Transverse colon (tissue), 4 donors: ENCODE measurements around the gene SLC15A4. TPM values are rescaled to one million over a fixed set of nuclear protein-coding genes. Genes with fewer than 3 reads are reported as not detected.
A peak's percentile ranks its signal among the peaks of the same experiment; 100 is the strongest.

Experiments used
- DNase-seq: peaks from one replicate; pipeline ENCODE4 v3.0.0-alpha.2; 2019
- H3K27ac ChIP-seq, 4 donors: fragments of 200-600 bp; sonication (generic); 2 replicates each; pipeline ENCODE4 v1.5.1; 2016 to 2018; ENCODE audit warnings: inconsistent platforms in 4 of 4
- H3K27me3 ChIP-seq: fragments of 200-600 bp; sonication (generic); 2 replicates; pipeline ENCODE4 v1.5.1; 2017; ENCODE audit warnings: inconsistent platforms
- H3K36me3 ChIP-seq, 4 donors: fragments of 200-600 bp; sonication (generic); 2 replicates each; pipeline ENCODE4 v1.5.1; 2017 to 2019; ENCODE audit warnings: inconsistent platforms in 4 of 4
- H3K4me1 ChIP-seq, 4 donors: fragments of 200-600 bp; sonication (generic); 2 replicates each; pipeline ENCODE4 v1.5.1; 2017 to 2020; ENCODE audit warnings: inconsistent platforms in 4 of 4
- H3K4me3 ChIP-seq, 4 donors: fragments of 200-600 bp; sonication (generic); 1 replicate in 1 of 4; 2 replicates in 3 of 4; pipeline versions ENCODE4 v1.5.1 to v1.6.1; 2017 to 2019; ENCODE audit warnings: inconsistent platforms in 4 of 4
- H3K9me3 ChIP-seq, 2 donors: fragments of 200-600 bp; sonication (generic); 2 replicates each; pipeline ENCODE4 v1.5.1; 2017 to 2019; ENCODE audit warnings: inconsistent platforms in 2 of 2
- CTCF ChIP-seq, 5 experiments: fragments of 200-600 bp in 3 of 5; fragments of 450-650 bp in 2 of 5; sonication (generic) in 3 of 5; IDR thresholded peaks; 1 replicate in 2 of 5; 2 replicates in 3 of 5; pipeline ENCODE4 v1.5.1; 2016 to 2017; ENCODE audit warnings: antibody characterized with exemption in 5 of 5, inconsistent platforms in 3 of 5, mild to moderate bottlenecking in 2 of 5, moderate library complexity in 1 of 5
- EP300 ChIP-seq: sonication (generic); formaldehyde crosslinking; IDR thresholded peaks from one replicate; pipeline ENCODE4 v1.6.1; 2017; ENCODE audit warnings: antibody characterized with exemption, low read depth
- POLR2A ChIP-seq: fragments of 450-650 bp; IDR thresholded peaks from one replicate; pipeline ENCODE4 v1.6.1; 2016; ENCODE audit warnings: antibody characterized with exemption, mild to moderate bottlenecking, moderate library complexity
- POLR2AphosphoS5 ChIP-seq, 3 donors: sonication (generic); formaldehyde crosslinking; IDR thresholded peaks; one replicate each; pipeline ENCODE4 v1.6.1; 2016; ENCODE audit warnings: antibody characterized with exemption in 3 of 3
- WGBS, 2 donors: methylation state at CpG; one replicate each; pipeline ENCODE4 v1.1.5; 2018; ENCODE audit warnings: low coverage in 1 of 2; 5-methylcytosine and 5-hydroxymethylcytosine counted together
- in situ Hi-C, 4 donors: fragments of 200-750 bp; cut with MboI; loops; one replicate each; pipeline versions ENCODE4 v1.15.0 to v1.15.1; 2017; ENCODE audit warnings: low sequenced_read_pairs in 3 of 4, low pct_ligation_motif_present in 1 of 4, low pct_unique_long_range_greater_than_20kb in 1 of 4
- intact Hi-C: fragments of 100-400 bp; cut with DNase I; formaldehyde crosslinking; loops from one replicate; pipeline ENCODE4 v1.15.1; 2023; ENCODE audit warnings: low total_unique reads
- total RNA-seq, 4 donors: library from RNA; depleted of rRNA; stranded (reverse); fragments of >200 nt; gene quantifications; one replicate each; pipeline ENCODE4 v1.1.0, GENCODE V29; 2016

The SLC15A4 gene
- total RNA-seq, 4 donors from 2014 or later, result 13.1 to 41.2 (median 32.7) TPM

GRCh38 chr12:128792398-128792797 lies 31.4 kb downstream of the SLC15A4 start:
- no peak overlapping the region for H3K4me3 ChIP-seq
- H3K27ac ChIP-seq, result no peak overlapping the region
- in situ Hi-C loops, result loop anchor here in 2 of 4 donors (25.0 kb wide), 1 partner anchor 1120 kb away; the partner anchor contains the start of gene TMEM132D (in 2 of the 2)
- H3K27me3 ChIP-seq, result no peaks in the 10 kb centered on the region
- H3K4me1 ChIP-seq, result no peaks in the 10 kb centered on the region
- peaks cover 0 to 18% (median 6%) of the 10 kb centered on the region in 4 donors for H3K36me3 ChIP-seq
- intact Hi-C loops, result no loop called here
- 94% methylated on average over 15 of the region's 15 CpGs; no CpG with 5 or more reads in 1 of the 2 donors for WGBS, 2 donors
- no peak for DNase-seq
- no peak for TF ChIP-seq EP300
- no peak for TF ChIP-seq POLR2A
- no peak for TF ChIP-seq CTCF (IDR thresholded peaks at IDR 0.05)
- TF ChIP-seq POLR2AphosphoS5 (IDR thresholded peaks at IDR 0.05), result no peak
- H3K9me3 ChIP-seq, result no peaks in the 10 kb centered on the region

GRCh38 chr12:128791395-128792322 lies 32.1 kb downstream of the SLC15A4 start:
- no peak overlapping the region for H3K4me3 ChIP-seq
- H3K27ac ChIP-seq, result no peak overlapping the region
- in situ Hi-C loops, result loop anchor here in 2 of 4 donors (25.0 kb wide), 1 partner anchor 1121 kb away; the partner anchor contains the start of gene TMEM132D (in 2 of the 2)
- no peaks in the 10 kb centered on the region for H3K9me3 ChIP-seq
- H3K36me3 ChIP-seq, result peaks cover 0 to 14% (median 6%) of the 10 kb centered on the region in 4 donors
- intact Hi-C loops, result no loop called here
- no peak for TF ChIP-seq CTCF (IDR thresholded peaks at IDR 0.05)
- no peak for TF ChIP-seq EP300
- TF ChIP-seq POLR2AphosphoS5 (IDR thresholded peaks at IDR 0.05), result no peak
- TF ChIP-seq POLR2A, result no peak
- no peaks in the 10 kb centered on the region for H3K27me3 ChIP-seq
- peak; percentile 23 for DNase-seq
- WGBS, 2 donors, result 65% methylated on average over 24 of the region's 24 CpGs; no CpG with 5 or more reads in 1 of the 2 donors
- no peaks in the 10 kb centered on the region for H3K4me1 ChIP-seq

- H3K27me3 ChIP-seq, result no peaks in the 10 kb centered on the region
- in situ Hi-C loops, result loop anchor here in 2 of 4 donors (25.0 kb wide), 1 partner anchor 1121 kb away; the partner anchor contains the start of gene TMEM132D (in 2 of the 2)
- intact Hi-C loops, result no loop called here
Observed at GRCh38 chr12:128790653-128791373, 32.9 kb downstream of the SLC15A4 start.

More at GRCh38 chr12:128790653-128791373, 32.9 kb downstream of the SLC15A4 start:
- Histone ChIP-seq H3K9me3 (no peaks in the 10 kb centered on the region), H3K36me3 (peaks cover 0 to 14% (median 5%) of the 10 kb centered on the region in 4 donors), H3K4me1 (no peaks in the 10 kb centered on the region), H3K4me3 (no peak overlapping the region), H3K27ac (no peak overlapping the region)
- 79 to 92% methylated on average over 3 to 15 of the region's 15 CpGs for WGBS, 2 donors
- no peak for DNase-seq
- no peak for TF ChIP-seq CTCF (IDR thresholded peaks at IDR 0.05)
- no peak for TF ChIP-seq EP300
- TF ChIP-seq POLR2A, result no peak
- TF ChIP-seq POLR2AphosphoS5 (IDR thresholded peaks at IDR 0.05), result no peak
